Epithelial cell of proximal tubule (primary cell): ENCODE measurements around the gene DNAJB12. TPM values are rescaled to one million over a fixed set of nuclear protein-coding genes. Genes with fewer than 3 reads are reported as not detected.
A peak's percentile ranks its signal among the peaks of the same experiment; 100 is the strongest.

Source experiments
- DNase-seq: peaks from one replicate; pipeline ENCODE4 v3.0.0-alpha.2; 2011; ENCODE audit warnings: low read depth
- H3K4me3 ChIP-seq: 2 replicates; pipeline ENCODE4 v1.5.1; 2011; ENCODE audit warnings: low read depth, mild to moderate bottlenecking, low read length
- total RNA-seq: library from RNA; depleted of rRNA; stranded (reverse); fragments of >200 nt; gene quantifications from 2 replicates; pipeline ENCODE4 v1.2.3, GENCODE V29; 2015
- TF ChIP-seq, protein P1 (sequence below): conservative IDR thresholded peaks from 2 replicates; pipeline ENCODE4 v1.5.1; 2012; ENCODE audit warnings: low read depth, mild to moderate bottlenecking, low read length

DNAJB12 gene
- total RNA-seq, 1 donor from 2014 or later, result 25.0 TPM

GRCh38 chr10:72370201-72370722 lies 15.5 kb upstream of the DNAJB12 start:
- no peak overlapping the region for H3K4me3 ChIP-seq
- TF ChIP-seq, protein P1, sequence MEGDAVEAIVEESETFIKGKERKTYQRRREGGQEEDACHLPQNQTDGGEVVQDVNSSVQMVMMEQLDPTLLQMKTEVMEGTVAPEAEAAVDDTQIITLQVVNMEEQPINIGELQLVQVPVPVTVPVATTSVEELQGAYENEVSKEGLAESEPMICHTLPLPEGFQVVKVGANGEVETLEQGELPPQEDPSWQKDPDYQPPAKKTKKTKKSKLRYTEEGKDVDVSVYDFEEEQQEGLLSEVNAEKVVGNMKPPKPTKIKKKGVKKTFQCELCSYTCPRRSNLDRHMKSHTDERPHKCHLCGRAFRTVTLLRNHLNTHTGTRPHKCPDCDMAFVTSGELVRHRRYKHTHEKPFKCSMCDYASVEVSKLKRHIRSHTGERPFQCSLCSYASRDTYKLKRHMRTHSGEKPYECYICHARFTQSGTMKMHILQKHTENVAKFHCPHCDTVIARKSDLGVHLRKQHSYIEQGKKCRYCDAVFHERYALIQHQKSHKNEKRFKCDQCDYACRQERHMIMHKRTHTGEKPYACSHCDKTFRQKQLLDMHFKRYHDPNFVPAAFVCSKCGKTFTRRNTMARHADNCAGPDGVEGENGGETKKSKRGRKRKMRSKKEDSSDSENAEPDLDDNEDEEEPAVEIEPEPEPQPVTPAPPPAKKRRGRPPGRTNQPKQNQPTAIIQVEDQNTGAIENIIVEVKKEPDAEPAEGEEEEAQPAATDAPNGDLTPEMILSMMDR, result no peak
- no peak for DNase-seq

GRCh38 chr10:72367301-72367960 lies 12.7 kb upstream of the DNAJB12 start:
- TF ChIP-seq, protein P1, result no peak
- DNase-seq, result no peak
- no peak overlapping the region for H3K4me3 ChIP-seq

DNA sequence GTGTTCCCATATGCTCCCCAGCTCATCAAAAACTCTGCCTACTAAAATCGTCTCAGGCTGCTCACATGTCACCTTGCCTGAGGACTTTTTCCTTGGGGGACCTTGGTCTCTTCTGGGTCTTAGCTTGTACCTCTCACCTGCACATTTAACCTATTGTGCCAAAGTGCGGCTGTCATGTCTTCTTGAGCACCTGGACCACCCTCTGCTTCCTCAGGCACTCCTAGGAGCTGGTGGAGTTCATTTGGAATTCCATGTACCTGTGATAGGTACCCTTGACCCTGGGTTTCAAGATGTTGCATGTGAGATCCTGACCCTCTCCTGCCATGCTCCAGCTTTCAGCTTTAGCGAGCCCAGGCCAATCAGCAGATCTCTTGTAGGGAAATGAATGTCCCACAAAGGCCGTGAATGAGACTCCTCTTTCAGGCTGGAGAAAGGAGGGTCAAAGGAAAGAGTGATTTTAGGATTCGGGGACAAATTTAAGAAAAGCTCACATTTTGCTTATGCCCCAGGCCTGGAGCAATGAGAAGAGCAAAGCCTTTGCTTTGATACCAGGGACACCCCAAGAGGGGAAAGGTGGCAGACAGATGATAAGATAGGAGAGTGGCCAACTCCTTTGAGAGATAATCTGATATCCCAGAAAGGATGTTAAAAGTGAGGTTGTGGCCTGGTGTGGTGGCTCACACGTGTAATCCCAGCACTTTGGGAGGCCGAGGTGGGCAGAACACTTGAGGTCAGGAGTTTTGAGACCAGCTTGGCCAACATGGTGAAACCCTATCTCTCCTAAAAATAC lies 10.6 kb upstream of the DNAJB12 start:
- H3K4me3 ChIP-seq, result no peak overlapping the region
- TF ChIP-seq, protein P1, result no peak
- no peak for DNase-seq

DNA sequence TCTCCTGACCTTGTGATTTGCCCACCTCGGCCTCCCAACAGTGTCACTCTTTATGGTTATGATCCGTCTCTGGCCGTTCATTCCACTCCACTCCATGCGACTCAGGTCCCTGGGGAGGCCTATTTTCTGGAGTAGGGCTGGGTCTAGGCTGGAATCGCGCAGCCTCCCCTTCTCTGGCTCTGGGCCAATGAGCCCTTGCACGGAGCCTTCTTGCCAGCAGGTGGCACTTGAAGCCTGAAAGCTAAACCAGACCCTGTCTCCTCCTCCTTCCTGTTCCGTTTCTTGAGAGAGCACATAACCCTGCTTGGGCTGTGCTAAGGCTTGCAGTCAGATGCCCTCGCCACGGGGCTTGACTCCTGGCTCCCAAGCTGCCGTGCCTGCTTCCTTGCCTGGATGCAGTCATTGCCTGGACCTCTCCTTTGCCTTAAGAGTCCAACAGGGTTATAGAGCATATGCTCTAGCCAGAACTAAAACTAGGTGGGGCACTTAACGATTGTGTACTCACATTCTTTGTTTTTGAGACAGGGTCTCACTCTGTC lies 9.6 kb upstream of the DNAJB12 start:
- TF ChIP-seq, protein P1, result peak; percentile 98
- DNase-seq, result peak; percentile 84
- no peak overlapping the region for H3K4me3 ChIP-seq

- no peak for DNase-seq
- TF ChIP-seq, protein P1, result no peak
- H3K4me3 ChIP-seq, result no peak overlapping the region
These were observed 2.3 kb upstream of the DNAJB12 start for GRCh38 chr10:72356987-72357386.

DNA sequence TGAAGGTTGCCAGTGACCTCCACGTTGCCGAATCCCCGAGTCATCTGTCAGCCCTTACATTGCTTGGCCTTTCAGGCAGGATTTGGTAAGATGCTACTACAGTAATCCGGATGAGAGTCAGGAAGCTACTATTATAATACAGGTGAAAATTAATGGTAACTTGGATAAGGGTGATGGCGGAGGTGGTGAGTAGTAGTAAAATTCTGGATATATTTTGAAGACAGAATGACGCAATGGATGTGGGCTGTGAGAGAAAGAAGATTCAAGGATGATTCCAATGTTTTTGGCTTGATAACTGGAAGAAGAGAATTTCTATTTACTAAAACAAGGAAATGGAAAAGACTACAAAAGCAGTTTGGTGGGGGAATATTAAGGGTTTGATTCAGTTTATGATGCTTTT lies 1.4 kb upstream of the DNAJB12 start:
- DNase-seq, result no peak
- TF ChIP-seq, protein P1, result no peak
- H3K4me3 ChIP-seq, result no peak overlapping the region

DNA sequence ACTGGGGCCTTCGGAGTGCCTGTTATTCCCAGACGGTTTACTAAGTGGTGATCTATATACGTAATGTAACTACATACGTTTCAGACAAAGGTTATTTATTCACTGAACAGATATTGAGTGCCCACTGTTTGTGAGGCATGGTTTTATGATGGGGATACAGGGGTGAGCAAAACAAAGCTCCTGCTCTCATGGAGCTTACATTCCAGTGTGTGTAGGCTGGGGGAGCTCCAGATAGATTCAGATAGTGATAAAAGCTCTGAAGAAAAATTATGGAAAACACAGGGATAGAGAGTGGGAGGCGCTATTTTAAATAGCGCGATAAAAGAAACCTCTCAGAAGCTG lies 466 bp upstream of the DNAJB12 start:
- peak overlapping the region; percentile 88 for H3K4me3 ChIP-seq
- DNase-seq, result no peak
- TF ChIP-seq, protein P1, result no peak
